Osteoblast (primary cell): ENCODE data around the gene DAPK1. TPM values are rescaled to one million over a fixed set of nuclear protein-coding genes. Genes with fewer than 3 reads are reported as not detected.

Experiments
- DNase-seq: peaks from one replicate; pipeline ENCODE4 v3.0.0; 2011; ENCODE audit warnings: low spot score, mixed read lengths; ENCODE audit not compliant: insufficient read length; ENCODE audit errors: missing footprints
- H2AFZ ChIP-seq: 2 replicates; pipeline ENCODE4 v1.6.0; 2011; ENCODE audit warnings: mild to moderate bottlenecking, low read length
- H3K27ac ChIP-seq: 2 replicates; pipeline ENCODE4 v1.5.1; 2011; ENCODE audit warnings: mild to moderate bottlenecking, low read depth, low read length, moderate library complexity
- H3K27me3 ChIP-seq: 2 replicates; pipeline ENCODE4 v1.6.0; 2012; ENCODE audit warnings: mild to moderate bottlenecking, control low read depth, inconsistent platforms, low read length, moderate library complexity; ENCODE audit not compliant: insufficient read depth
- H3K36me3 ChIP-seq: 2 replicates; pipeline ENCODE4 v1.5.1; 2011; ENCODE audit warnings: mild to moderate bottlenecking, low read length, control low read depth, moderate library complexity; ENCODE audit not compliant: insufficient read depth
- H3K4me1 ChIP-seq: 2 replicates; pipeline ENCODE4 v1.5.1; 2011; ENCODE audit warnings: mild to moderate bottlenecking, low read length, control low read depth, moderate library complexity; ENCODE audit not compliant: insufficient read depth
- H3K4me2 ChIP-seq: 2 replicates; pipeline ENCODE4 v1.6.0; 2011; ENCODE audit warnings: mild to moderate bottlenecking, low read length; ENCODE audit not compliant: insufficient read depth
- H3K4me3 ChIP-seq: fragments of 200-600 bp; sonication (generic); 3 replicates; pipeline ENCODE4 v1.5.1; 2012; ENCODE audit warnings: mild to moderate bottlenecking, low read length, inconsistent platforms; ENCODE audit not compliant: insufficient read depth
- H3K79me2 ChIP-seq: 2 replicates; pipeline ENCODE4 v1.6.0; 2012; ENCODE audit warnings: mild to moderate bottlenecking, low read length, control low read depth, inconsistent platforms; ENCODE audit not compliant: insufficient read depth
- H3K9me3 ChIP-seq: 2 replicates; pipeline ENCODE4 v1.5.1; 2011; ENCODE audit warnings: low read depth, low read length, control low read depth
- H4K20me1 ChIP-seq: 2 replicates; pipeline ENCODE4 v1.6.0; 2012; ENCODE audit warnings: mild to moderate bottlenecking, low read length, control low read depth; ENCODE audit not compliant: insufficient read depth
- CTCF ChIP-seq: IDR thresholded peaks from 2 replicates; pipeline ENCODE4 v1.5.1; 2011; ENCODE audit warnings: mild to moderate bottlenecking, low read depth, low read length, moderate library complexity; ENCODE audit errors: extremely low read depth
- total RNA-seq: library from RNA; depleted of rRNA; stranded (reverse); fragments of >200 nt; gene quantifications from 2 replicates; pipeline ENCODE4 v1.2.3, GENCODE V29; 2012

DAPK1 gene
- total RNA-seq, 1 donor = 55.4 TPM

- no peak for TF ChIP-seq CTCF
These were observed 224.9 kb downstream of the DAPK1 start for GRCh38 chr9:87722393-87723088.

GRCh38 chr9:87725356-87725899 is 227.8 kb downstream of the DAPK1 start:
- H3K36me3 ChIP-seq = peaks cover 29% of the 10 kb centered on the region
- peak overlapping the region; percentile 96 for H3K27ac ChIP-seq
- H3K4me1 ChIP-seq = peaks cover 23% of the 10 kb centered on the region
- no peaks in the 10 kb centered on the region for H3K27me3 ChIP-seq
- no peak for TF ChIP-seq CTCF
- H4K20me1 ChIP-seq = no peaks in the 10 kb centered on the region
- peaks cover 29% of the 10 kb centered on the region for H3K79me2 ChIP-seq
- H3K9me3 ChIP-seq = no peaks in the 10 kb centered on the region
- peak overlapping the region; percentile 96 for H2AFZ ChIP-seq
- H3K4me3 ChIP-seq = peak overlapping the region; percentile 94
- H3K4me2 ChIP-seq = peak overlapping the region; percentile 92
- DNase-seq = peak; percentile 68

More at GRCh38 chr9:87722393-87723088, 224.9 kb downstream of the DAPK1 start:
- H3K4me1 ChIP-seq = peaks cover 12% of the 10 kb centered on the region
- DNase-seq = peak; percentile 49
- no peaks in the 10 kb centered on the region for H4K20me1 ChIP-seq
- H2AFZ ChIP-seq = no peak overlapping the region
- H3K79me2 ChIP-seq = peaks cover 12% of the 10 kb centered on the region
- no peaks in the 10 kb centered on the region for H3K27me3 ChIP-seq
- peaks cover under 1% of the 10 kb centered on the region for H3K36me3 ChIP-seq
- H3K27ac ChIP-seq = no peak overlapping the region
- H3K4me3 ChIP-seq = no peak overlapping the region
- H3K4me2 ChIP-seq = no peak overlapping the region
- no peaks in the 10 kb centered on the region for H3K9me3 ChIP-seq

GRCh38 chr9:87725900-87726709 is 228.4 kb downstream of the DAPK1 start, which contains the start of gene CTSL:
Gene CTSL, plus strand, starts transcription at chr9:87726119. Its CDS starts 1,485 bp downstream, at chr9:87727604.
- peak within 1 kb of the TSS; percentile 92 for H3K4me2 ChIP-seq
- peak within 1 kb of the TSS; percentile 94 for H3K4me3 ChIP-seq
- no peaks in the 10 kb centered on the region for H3K27me3 ChIP-seq
- peak; percentile 17 for TF ChIP-seq CTCF
- peaks cover 23% of the 10 kb centered on the region for H3K4me1 ChIP-seq
- H3K27ac ChIP-seq = peak within 1 kb of the TSS; percentile 96
- DNase-seq = peak; percentile 95
- H3K79me2 ChIP-seq = peaks cover 29% of the 10 kb centered on the region
- peak within 1 kb of the TSS; percentile 96 for H2AFZ ChIP-seq
- H3K36me3 ChIP-seq = peaks cover 36% of the 10 kb centered on the region
- H4K20me1 ChIP-seq = no peaks in the 10 kb centered on the region
- H3K9me3 ChIP-seq = no peaks in the 10 kb centered on the region

- Histone ChIP-seq H3K27ac (no peak overlapping the region), H3K4me3 (no peak overlapping the region), H3K27me3 (no peaks in the 10 kb centered on the region), H3K9me3 (no peaks in the 10 kb centered on the region), H3K4me2 (peak overlapping the region; percentile 92), H2AFZ (no peak overlapping the region), H3K4me1 (peaks cover 23% of the 10 kb centered on the region), H3K79me2 (peaks cover 29% of the 10 kb centered on the region), H4K20me1 (no peaks in the 10 kb centered on the region), H3K36me3 (peaks cover 43% of the 10 kb centered on the region)
- TF ChIP-seq CTCF = no peak
- no peak for DNase-seq
These were observed 231.6 kb downstream of the DAPK1 start for GRCh38 chr9:87729246-87729645.
